ENCODE results near the gene CNOT6L.

CNOT6L gene

DNA sequence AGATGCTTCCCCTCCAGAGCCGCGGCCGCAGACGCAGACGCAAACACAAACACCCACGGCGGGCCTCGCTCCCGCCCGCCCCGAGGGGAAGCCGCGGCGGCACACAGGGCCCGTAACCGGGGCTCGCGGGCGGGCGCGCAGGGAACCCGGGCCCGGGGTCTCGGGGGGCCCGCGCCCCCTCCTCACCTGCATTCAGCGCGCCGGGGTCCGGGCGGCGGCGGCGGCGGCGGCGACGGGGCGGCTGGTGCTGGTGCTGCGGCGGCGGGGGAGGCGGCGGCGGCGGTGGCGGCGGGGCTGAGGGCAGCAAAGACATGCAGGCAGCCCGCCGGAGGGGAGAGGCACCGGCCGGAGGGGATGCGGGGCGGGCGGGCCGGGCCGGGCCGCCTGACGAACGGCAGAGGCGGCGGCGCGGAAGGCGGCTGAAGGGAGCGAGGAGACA lies 255 bp upstream of the CNOT6L start:
- TF ChIP-seq TAF1 (IDR thresholded peaks at IDR 0.05; ENCODE audit: borderline replicate concordance, insufficient read depth, low read length) (no peak), SIN3A (IDR thresholded peaks at IDR 0.05; ENCODE audit: borderline replicate concordance, insufficient read depth, low read length) (no peak), FOXP2 (optimal IDR thresholded peaks at IDR 0.05; ENCODE audit: borderline replicate concordance, extremely low read depth, extremely low read length, insufficient read depth) (no peak), POLR2AphosphoS5 (IDR thresholded peaks at IDR 0.05; ENCODE audit: low read depth, low read length) (no peak)
- TF ChIP-seq, protein P1, sequence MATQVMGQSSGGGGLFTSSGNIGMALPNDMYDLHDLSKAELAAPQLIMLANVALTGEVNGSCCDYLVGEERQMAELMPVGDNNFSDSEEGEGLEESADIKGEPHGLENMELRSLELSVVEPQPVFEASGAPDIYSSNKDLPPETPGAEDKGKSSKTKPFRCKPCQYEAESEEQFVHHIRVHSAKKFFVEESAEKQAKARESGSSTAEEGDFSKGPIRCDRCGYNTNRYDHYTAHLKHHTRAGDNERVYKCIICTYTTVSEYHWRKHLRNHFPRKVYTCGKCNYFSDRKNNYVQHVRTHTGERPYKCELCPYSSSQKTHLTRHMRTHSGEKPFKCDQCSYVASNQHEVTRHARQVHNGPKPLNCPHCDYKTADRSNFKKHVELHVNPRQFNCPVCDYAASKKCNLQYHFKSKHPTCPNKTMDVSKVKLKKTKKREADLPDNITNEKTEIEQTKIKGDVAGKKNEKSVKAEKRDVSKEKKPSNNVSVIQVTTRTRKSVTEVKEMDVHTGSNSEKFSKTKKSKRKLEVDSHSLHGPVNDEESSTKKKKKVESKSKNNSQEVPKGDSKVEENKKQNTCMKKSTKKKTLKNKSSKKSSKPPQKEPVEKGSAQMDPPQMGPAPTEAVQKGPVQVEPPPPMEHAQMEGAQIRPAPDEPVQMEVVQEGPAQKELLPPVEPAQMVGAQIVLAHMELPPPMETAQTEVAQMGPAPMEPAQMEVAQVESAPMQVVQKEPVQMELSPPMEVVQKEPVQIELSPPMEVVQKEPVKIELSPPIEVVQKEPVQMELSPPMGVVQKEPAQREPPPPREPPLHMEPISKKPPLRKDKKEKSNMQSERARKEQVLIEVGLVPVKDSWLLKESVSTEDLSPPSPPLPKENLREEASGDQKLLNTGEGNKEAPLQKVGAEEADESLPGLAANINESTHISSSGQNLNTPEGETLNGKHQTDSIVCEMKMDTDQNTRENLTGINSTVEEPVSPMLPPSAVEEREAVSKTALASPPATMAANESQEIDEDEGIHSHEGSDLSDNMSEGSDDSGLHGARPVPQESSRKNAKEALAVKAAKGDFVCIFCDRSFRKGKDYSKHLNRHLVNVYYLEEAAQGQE (IDR thresholded peaks at IDR 0.05; ENCODE audit: insufficient read depth in 1 of 2, low read depth in 2 of 2, low read length in 2 of 2) = no peak

DNA sequence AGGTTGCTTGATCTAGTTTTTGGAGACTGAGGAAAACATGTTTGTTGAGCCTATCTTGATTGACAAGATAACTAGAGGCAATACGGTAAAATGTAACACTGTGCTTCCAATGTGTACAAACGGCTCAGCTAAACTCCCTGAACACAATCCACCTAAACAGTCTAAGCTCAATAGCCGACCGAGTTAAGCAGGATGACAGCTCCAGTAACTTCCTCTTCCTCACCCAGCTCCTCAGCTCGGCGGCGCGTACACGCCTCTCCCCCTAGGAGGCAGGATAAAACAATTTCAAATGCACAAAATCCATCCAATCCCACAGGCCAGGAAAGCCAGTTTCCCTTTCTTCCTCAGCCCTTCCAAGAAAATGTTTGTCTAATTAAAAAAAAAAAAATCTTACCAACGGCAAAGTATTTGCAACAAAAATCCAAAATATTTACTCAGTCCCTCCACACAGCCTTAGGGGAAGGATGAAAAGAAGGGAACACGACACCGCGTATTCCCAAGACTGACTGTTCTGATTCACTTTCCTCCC lies 1.0 kb downstream of the CNOT6L start:
- no peak for TF ChIP-seq TAF1 (IDR thresholded peaks at IDR 0.05; ENCODE audit: borderline replicate concordance, insufficient read depth, low read length)
- TF ChIP-seq, protein P1 (IDR thresholded peaks at IDR 0.05; ENCODE audit: insufficient read depth in 1 of 2, low read depth in 2 of 2, low read length in 2 of 2) = no peak
- peak; percentile 16; the same call in 1 of the 2 replicates for TF ChIP-seq SIN3A (IDR thresholded peaks at IDR 0.05; ENCODE audit: borderline replicate concordance, insufficient read depth, low read length)
- TF ChIP-seq FOXP2 (optimal IDR thresholded peaks at IDR 0.05; ENCODE audit: borderline replicate concordance, extremely low read depth, extremely low read length, insufficient read depth) = no peak
- no peak for TF ChIP-seq POLR2AphosphoS5 (IDR thresholded peaks at IDR 0.05; ENCODE audit: low read depth, low read length)

DNA sequence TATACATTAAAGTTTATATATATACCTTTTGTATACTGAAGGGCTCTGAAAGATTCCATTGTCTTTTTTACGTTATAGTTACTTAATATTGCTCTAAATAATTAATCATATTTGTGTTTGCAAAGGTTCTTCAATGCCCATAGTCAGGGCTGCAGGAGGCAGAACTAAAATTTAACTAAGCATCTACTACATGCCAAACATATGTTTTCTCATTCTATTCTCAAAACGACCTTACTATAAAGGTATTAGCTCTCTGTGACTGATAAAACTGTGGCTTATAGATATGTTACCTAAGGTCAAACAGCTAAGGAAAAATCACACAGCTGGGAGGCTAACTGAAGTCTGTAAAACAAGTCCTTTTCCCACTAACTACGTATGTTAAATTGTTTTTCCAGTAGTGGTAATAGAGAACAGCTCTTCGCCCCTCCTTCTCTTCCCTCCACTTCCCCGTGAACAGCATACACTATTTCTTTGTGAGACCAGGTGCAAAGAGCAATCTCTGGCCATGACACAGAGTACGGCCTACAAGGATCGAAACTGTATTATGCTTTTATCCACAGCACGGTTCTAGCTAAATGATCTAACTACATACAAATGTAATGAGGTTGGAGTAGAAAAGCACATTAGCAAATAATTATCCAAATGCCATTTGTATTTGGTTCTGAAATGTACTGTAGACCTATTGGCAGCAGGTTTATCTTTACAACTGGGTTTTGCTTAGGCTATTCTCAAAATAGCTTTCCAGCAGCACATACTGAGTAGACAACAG lies 1.7 kb downstream of the CNOT6L start:
- TF ChIP-seq POLR2AphosphoS5 (IDR thresholded peaks at IDR 0.05; ENCODE audit: low read depth, low read length) = no peak
- no peak for TF ChIP-seq TAF1 (IDR thresholded peaks at IDR 0.05; ENCODE audit: borderline replicate concordance, insufficient read depth, low read length)
- no peak for TF ChIP-seq FOXP2 (optimal IDR thresholded peaks at IDR 0.05; ENCODE audit: borderline replicate concordance, extremely low read depth, extremely low read length, insufficient read depth)
- TF ChIP-seq, protein P1 (IDR thresholded peaks at IDR 0.05; ENCODE audit: insufficient read depth in 1 of 2, low read depth in 2 of 2, low read length in 2 of 2) = no peak
- no peak for TF ChIP-seq SIN3A (IDR thresholded peaks at IDR 0.05; ENCODE audit: borderline replicate concordance, insufficient read depth, low read length)

DNA sequence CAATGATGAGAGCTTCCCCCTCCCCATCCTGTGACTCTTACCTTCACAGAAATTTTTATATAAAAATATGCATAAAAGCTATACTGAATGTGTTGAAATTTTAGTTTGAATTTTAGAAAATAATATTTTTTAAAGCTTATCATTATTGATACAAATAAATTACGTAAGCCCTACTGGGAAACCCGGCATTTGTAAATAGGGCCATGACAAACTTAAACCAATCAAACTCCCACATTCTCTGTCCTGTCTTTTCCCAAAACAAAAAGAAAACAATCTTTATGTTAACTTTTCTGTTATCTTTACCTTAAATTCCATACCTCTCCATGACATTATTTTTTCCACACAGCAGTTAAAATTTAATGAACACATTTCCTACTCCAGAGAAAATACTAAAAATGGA lies 2.6 kb downstream of the CNOT6L start:
- TF ChIP-seq, protein P1 (IDR thresholded peaks at IDR 0.05; ENCODE audit: insufficient read depth in 1 of 2, low read depth in 2 of 2, low read length in 2 of 2) = no peak
- TF ChIP-seq SIN3A (IDR thresholded peaks at IDR 0.05; ENCODE audit: borderline replicate concordance, insufficient read depth, low read length) (no peak), FOXP2 (optimal IDR thresholded peaks at IDR 0.05; ENCODE audit: borderline replicate concordance, extremely low read depth, extremely low read length, insufficient read depth) (no peak), POLR2AphosphoS5 (IDR thresholded peaks at IDR 0.05; ENCODE audit: low read depth, low read length) (no peak), TAF1 (IDR thresholded peaks at IDR 0.05; ENCODE audit: borderline replicate concordance, insufficient read depth, low read length) (no peak)
